GM23338 (cell line): Measurements from ENCODE around the gene ADAMTS17.

ENCODE experiments used
- CREB1 ChIP-seq: fragments of 250-450 bp; sonication (Bioruptor Pico); IDR thresholded peaks from 2 replicates; pipeline ENCODE4 v1.5.0; 2020; ENCODE audit warnings: low read depth, mild to moderate bottlenecking, moderate library complexity
- CTCF ChIP-seq, 2 experiments: fragments of 200-600 bp in 1 of 2; sonication (generic) in 1 of 2; conservative IDR thresholded peaks; 2 replicates each; pipeline versions ENCODE4 v1.5.1 to v1.6.1; 2016 to 2017; ENCODE audit warnings: antibody characterized with exemption in 2 of 2, low read depth in 2 of 2, mild to moderate bottlenecking in 2 of 2, moderate library complexity in 1 of 2
- ETS1 ChIP-seq: IDR thresholded peaks from 2 replicates; pipeline ENCODE4 v1.6.1; 2016; ENCODE audit warnings: antibody characterized with exemption
- EZH2 ChIP-seq: fragments of 200-600 bp; sonication (generic); IDR thresholded peaks from one replicate; pipeline ENCODE4 v1.8.0; 2017; ENCODE audit warnings: antibody characterized with exemption, mild to moderate bottlenecking, low read depth; ENCODE audit not compliant: unreplicated experiment
- EZH2phosphoT487 ChIP-seq: fragments of 200-600 bp; sonication (generic); IDR thresholded peaks from one replicate; pipeline ENCODE4 v1.8.1; 2018; ENCODE audit warnings: antibody characterized with exemption; ENCODE audit not compliant: unreplicated experiment
- JUNB ChIP-seq: IDR thresholded peaks from one replicate; pipeline ENCODE4 v1.6.1; 2016; ENCODE audit warnings: antibody characterized with exemption; ENCODE audit not compliant: unreplicated experiment
- POLR2AphosphoS5 ChIP-seq: IDR thresholded peaks from 2 replicates; pipeline ENCODE4 v1.6.1; 2016; ENCODE audit warnings: antibody characterized with exemption, low read depth
- REST ChIP-seq: IDR thresholded peaks from one replicate; pipeline ENCODE4 v1.6.1; 2018; ENCODE audit warnings: antibody characterized with exemption; ENCODE audit not compliant: unreplicated experiment
- STAT1 ChIP-seq: IDR thresholded peaks from one replicate; pipeline ENCODE4 v1.6.1; 2016; ENCODE audit warnings: antibody characterized with exemption; ENCODE audit not compliant: unreplicated experiment
- ZNF331 ChIP-seq: fragments of 250-450 bp; sonication (Bioruptor Pico); IDR thresholded peaks from 2 replicates; pipeline ENCODE4 v1.5.0; 2020; ENCODE audit warnings: low read depth, mild to moderate bottlenecking, moderate library complexity

GRCh38 chr15:100106732-100107131 is 235.0 kb downstream of the ADAMTS17 start:
- TF ChIP-seq CTCF (conservative IDR thresholded peaks at IDR 0.05; ENCODE audit: low read depth in 2 of 2) (no peak), STAT1 (no peak), POLR2AphosphoS5 (no peak), REST (no peak), EZH2 (no peak), EZH2phosphoT487 (no peak), ETS1 (no peak), CREB1 (CRISPR knock-in tag) (no peak), JUNB (no peak), ZNF331 (CRISPR knock-in tag) (no peak)
